Kidney capillary endothelial cell (primary cell): ENCODE data around the gene WDCP.
"Not testable (repeated sequence)": the region's sequence is repeated elsewhere in the genome, so short reads cannot be mapped to it uniquely, and the experiment has no call there.

Source experiments
- DNase-seq: peaks from one replicate; pipeline ENCODE4 v3.0.0-alpha.2; 2018; ENCODE audit warnings: low spot score

Gene WDCP, protein sequence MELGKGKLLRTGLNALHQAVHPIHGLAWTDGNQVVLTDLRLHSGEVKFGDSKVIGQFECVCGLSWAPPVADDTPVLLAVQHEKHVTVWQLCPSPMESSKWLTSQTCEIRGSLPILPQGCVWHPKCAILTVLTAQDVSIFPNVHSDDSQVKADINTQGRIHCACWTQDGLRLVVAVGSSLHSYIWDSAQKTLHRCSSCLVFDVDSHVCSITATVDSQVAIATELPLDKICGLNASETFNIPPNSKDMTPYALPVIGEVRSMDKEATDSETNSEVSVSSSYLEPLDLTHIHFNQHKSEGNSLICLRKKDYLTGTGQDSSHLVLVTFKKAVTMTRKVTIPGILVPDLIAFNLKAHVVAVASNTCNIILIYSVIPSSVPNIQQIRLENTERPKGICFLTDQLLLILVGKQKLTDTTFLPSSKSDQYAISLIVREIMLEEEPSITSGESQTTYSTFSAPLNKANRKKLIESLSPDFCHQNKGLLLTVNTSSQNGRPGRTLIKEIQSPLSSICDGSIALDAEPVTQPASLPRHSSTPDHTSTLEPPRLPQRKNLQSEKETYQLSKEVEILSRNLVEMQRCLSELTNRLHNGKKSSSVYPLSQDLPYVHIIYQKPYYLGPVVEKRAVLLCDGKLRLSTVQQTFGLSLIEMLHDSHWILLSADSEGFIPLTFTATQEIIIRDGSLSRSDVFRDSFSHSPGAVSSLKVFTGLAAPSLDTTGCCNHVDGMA

DNA sequence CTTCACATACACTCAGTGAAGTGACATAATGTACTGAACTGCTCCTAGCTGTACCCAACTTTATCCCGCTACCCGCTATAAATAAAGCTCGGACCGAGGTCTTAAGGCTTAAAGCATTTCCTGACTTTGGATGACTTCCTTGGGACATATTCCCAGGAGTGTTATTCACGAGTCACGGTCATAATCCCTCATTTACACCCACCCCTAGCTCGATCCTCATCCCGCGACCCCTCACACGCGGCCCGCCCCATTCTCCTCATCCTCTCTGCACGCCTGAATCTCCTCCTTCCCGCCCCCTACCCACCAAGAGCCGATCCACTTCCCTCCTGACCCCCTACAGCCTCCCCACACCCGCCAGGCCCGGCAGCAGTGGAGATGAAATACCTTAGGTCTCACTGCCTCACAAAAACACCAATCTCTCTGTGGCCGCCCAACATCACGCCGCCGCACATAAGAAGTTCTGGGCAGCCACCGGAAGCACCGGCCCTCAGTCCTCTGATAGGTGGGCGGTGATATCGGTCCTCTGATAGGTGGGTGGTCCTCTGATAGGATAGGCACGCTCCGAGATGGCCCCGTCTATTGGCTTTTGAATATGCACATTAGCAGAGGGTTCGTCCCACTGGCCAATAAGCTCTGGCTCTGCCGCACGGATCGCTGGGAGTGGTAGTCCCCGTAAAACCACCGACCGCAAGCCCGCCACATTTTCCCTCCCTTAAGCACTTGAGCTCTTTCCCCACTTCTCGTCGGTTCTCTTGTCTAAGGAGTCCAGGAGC lies at the start of gene WDCP:
Gene WDCP (minus strand): TSS at position 462 of the 773 bp plus-strand sequence. CDS start 7,897 bp downstream, outside the sequence.
- DNase-seq: peak; percentile 98

DNA sequence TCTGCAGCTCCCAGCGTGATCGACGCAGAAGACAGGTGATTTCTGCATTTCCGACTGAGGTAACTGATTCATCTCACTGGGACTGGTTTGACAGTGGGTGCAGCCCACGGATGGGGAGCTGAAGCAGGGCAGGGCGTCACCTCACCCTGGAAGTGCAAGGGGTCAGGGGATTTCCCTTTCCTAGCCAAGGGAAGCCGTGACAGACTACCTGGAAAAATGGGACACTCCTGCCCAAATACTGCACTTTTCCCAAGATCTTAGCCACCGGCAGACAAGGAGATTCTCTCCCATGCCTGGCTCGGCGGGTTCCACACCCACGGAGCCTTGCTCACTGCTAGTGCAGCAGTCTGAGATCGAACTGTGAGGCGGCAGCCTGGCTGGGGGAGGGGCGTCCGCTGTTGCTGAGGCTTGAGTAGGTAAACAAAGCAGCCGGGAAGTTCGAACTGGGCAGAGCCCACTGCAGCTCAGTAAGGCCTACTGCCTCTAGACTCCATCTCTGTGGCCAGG lies 48.0 kb upstream of the WDCP start:
- DNase-seq: not testable (repeated sequence)

DNA sequence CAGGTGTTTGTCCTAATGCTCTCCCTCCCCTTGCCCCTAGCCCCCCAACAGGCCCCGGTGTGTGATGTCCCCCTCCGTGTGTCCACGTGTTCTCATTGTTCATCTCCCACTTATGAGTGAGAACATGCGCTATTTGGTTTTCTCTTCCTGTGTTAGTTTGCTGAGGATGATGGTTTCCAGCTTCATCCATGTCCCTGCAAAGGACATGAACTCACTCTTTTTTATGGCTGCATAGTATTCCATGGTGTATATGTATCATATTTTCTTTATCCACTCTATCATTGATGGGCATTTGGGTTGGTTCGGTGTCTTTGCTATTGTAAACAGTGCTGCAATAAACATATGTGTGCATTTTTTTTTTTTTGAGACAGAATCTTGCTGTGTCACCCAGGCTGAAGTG lies 46.1 kb upstream of the WDCP start:
- DNase-seq: not testable (repeated sequence)

DNA sequence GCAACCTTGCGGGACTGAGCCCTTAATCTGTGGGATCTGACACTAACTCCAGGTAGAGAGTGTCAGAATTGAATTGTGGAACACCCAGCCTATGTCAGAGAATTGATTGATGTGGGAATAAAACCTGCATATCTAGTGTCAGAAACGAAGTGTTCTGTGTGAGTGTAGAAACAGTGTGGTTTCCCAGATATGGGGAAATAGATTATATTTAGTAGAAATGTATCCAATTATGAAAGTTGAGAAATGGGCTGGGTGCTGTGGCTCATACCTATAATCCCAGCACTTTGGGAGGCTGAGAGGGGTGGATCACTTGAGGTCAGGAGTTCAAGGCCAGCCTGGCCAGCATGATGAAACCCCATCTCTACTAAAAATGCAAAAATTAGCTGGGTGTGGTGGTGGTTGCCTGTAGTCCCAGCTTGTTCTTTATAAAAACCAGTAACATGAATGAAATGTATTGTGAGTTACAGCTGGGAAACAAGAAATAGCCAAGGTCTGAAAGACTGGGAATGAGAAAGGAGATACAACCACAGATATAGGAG lies 41.7 kb upstream of the WDCP start:
- DNase-seq: no peak

DNA sequence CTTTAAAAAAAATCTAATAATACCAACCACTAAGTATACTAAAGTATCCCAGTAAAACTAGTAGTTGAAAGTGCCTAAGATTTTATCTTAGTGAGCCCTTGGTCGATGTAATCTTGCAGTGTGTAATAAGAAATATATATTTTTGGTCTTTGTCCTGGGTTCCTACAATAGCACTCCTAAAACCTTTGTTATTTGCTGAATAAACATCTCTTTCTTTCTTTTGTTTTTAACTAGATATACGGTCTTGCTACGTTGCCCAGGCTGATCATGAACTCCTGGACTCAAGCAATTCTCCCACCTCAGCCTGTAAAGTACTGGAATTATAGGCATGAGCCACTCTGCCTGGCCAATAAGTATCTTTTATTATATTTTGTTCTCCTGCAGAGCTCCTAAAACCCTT lies 39.8 kb upstream of the WDCP start:
- no peak for DNase-seq

DNA sequence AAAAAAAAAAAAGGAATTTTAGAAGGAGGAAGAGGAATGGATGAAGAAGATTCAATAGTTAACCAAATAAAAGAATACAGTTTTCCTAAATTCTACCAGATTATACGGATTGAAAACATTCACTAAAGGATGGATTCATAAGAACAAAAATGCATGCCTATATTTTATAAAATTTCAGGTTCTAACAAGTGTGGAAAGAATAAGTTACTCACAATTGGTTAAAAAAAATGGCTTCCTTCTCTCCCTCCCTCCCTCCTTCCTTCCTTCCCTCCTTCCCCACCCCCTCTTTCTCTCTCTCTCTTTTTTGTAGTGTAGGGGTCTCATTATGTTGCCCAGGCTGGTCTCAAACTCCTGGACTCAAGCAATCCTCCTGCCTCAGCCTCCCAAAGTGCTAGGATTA lies 39.0 kb upstream of the WDCP start:
- no peak for DNase-seq

DNA sequence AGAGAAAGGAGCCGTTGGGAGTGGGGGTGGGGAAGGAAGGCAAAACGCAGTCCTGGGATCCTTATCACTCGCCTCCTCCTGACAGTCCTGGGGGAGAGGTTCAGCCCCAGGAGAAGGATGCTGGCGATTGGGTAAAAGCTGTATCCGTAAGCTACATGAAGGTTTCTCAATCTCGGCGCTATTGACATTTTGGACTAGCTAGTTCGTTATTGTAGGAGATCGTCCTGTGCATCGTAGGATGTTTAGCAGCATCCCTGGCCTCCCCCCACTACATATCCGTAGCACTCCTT lies 38.0 kb upstream of the WDCP start:
- no peak for DNase-seq

DNA sequence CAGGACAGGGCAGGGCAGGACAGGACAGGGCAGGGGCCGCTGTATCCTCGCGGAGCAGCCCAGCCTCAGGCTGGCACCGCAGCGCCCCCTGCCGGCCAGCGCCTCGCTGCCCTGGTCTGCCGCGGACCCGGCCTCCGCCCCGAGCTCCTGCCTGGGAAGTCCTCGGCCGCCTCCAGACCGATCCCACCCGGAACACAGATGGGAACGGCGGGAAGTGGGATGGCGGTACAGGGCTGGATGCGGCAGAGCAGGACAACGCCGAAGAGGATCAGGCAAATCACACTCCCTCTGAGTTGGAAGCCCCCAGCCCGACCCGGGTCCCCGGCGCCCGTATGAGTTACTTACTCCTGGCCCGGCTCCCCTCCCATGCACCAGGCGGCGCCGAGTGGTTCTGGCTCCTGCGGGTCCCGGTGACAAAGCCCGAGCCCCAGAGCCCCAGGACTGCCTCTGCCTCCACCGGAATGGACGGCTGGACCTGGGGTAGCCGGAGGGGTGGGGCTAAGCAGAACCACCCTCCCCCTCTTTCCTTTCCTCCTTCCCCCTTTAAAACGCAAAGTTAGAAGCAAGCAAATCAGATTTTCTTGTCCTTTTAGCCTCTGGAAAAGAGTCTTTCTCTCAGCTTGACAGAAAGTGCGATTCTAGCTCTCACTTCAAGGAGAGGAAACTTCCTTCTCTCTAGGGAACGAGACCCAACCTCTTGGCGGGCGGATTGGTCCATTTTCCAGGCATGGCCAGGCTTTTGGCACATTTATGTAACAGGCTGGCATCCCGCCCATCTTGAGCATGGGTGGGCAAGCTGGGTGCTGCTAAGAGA lies 37.4 kb upstream of the WDCP start, which contains the start of gene TP53I3:
Gene TP53I3 (minus strand): TSS at position 449 of the 814 bp plus-strand sequence. CDS start 508 bp downstream, outside the sequence.
- DNase-seq: peak; percentile 91

DNA sequence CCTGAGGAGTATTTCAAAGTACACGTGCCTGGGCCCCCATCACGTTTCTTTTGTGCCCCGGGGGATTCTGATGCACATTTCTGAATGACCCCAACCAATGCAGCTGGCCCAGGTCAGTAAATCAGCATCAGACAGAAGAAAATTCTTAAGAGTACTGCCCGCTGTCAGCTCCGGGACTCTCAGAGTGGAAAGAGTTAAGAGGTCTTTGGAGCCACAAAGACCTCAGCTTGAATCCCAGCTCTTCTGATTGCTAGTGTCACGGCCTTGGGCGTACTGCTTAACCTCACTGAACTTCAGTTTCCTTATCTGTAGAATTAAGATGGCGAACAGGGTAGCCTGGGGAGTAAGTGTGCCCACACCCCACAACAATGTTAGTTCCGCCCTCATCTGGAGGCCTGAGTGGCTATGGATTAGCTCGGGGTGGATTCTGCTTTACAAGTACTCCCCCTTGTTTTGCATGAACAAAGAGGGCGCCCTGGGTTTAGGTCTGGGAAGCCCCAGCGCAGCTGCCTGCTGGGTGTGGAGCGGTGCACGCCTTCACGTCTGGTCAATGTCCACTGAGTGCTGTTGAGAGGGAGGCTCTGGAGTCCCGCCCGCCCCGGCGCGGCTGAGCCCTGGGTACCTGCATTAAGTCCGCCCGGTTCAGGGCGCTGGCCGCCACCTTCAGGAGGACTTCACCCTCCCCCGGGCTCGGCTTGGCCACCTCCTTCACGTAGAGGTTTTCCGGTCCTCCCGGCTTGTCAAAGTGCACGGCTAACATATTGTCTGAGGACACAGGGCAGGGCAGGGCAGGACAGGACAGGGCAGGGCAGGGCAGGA lies 36.6 kb upstream of the WDCP start:
- peak; percentile 63 for DNase-seq

DNA sequence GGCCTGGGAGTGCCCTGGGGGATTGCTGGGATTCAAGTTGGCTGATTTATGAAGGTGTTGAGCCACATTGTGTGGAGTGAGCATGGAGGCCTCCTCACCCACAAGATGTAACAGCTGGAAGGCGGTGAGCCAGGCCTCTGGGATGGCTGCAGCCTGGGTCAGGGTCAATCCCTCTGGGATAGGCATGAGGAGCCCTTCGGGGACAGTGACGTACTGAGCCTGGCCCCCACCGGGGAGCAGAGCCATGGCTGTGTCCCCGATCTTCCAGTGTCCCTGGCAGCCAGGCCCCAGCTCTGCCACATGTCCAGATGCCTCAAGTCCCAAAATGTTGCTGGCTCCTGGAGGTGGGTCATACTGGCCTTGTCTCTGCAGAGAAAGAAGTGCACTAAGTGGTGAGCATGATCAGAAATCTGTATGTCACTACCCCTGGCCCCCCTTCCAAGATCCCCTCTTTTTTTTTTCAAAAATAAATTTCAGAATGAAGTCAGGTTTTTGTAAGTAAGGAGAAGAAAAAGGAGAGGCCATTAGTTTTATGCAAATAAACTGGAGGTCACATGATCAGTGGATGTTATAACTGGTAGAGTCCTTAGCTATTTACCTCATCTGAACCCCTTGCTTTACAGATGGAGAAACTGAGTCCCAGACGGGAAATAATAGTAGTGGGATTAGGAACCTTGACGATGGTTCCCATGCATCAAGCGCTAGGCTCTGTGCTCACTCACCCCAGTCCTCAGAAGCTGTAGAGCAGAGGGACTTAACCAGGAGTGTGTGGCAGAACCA lies 35.8 kb upstream of the WDCP start:
- no peak for DNase-seq

DNA sequence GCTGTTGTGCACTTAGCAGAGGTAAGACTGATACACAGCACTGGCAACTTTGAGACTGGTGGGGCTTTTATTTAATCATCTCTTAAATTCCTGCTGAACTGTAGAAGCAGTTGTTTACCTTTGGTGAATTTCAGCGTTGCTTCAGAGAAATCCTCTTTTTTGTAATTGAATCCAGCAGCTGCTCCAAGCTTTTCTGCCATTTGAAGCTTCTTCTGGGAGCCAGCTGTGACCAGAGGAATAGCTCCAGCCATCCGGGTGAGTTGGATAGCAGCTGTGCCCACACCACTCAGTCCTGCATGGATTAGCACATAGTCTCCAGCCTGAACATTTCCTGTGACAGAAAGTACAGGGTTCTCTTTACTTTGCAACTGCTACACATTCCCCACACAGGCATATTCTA lies 33.5 kb upstream of the WDCP start:
- no peak for DNase-seq

DNA sequence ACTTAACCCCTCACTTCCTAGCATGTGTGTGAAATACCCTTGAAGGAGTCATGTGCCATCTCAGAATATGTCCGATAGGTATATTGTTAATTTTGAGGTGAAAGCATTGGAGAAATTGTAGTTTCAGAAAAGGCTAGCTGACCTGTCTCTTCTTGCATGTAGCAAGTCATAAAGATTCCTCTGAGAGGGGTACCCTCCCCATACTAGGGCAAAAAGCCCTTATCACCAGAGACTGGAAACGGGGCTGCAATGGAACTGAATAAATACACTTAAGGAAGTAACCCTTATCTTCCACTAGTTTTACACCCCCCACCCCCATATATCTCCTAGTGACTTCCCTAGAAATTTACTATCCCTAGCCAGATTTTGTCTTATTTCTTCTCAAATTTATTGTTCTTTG lies 30.7 kb upstream of the WDCP start:
- no peak for DNase-seq

DNA sequence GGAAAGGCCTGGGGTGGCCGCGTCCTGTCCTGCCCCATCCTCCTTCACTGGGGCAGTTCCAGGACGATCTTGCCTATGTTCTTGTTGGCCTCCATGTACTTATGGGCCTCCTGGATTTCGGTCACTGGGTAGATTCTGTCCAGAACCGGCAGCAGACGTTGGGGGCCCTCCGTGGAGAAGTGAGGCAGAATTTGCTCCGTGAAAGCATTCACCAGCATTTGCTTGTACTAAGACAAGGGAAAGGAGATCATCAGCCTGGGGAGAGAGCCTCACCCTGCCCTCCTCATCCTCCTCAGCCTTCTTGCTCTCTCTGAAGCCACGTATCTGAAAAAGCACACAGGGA lies 30.3 kb upstream of the WDCP start:
- DNase-seq: no peak

DNA sequence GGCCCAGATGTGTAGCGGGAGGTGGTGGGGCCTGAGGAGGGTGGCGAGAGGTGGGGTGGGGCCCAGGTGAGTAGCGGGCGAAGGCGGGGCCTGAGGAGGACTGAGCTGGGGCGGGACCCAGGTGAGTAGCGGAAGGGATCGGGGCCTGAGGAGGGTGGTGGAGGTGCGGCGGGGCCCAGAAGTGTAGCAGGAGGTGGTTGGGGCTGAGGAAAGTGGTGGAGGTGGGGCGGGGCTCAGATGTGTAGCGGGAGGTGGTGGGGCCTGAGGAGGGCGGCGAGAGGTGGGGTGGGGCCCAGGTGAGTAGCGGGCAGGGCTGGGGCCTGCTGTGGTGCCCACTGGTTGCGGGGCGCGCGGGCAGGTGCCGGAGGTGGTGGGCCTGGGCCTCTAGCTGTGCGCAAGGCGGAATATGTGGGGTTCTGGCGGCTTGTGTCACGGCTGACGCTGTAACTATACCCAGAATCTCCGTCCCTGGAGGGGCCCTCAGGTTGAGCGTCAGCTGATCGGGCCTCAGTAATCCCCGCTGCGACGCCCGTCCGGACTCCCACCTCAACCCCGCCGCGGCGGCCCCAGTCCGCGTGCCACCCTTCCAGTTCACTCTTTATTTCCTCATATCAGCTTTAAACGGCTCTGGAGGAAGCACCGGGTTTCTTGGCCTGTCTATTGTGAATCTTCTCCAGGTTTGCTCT lies 29.8 kb upstream of the WDCP start:
- DNase-seq: no peak

DNA sequence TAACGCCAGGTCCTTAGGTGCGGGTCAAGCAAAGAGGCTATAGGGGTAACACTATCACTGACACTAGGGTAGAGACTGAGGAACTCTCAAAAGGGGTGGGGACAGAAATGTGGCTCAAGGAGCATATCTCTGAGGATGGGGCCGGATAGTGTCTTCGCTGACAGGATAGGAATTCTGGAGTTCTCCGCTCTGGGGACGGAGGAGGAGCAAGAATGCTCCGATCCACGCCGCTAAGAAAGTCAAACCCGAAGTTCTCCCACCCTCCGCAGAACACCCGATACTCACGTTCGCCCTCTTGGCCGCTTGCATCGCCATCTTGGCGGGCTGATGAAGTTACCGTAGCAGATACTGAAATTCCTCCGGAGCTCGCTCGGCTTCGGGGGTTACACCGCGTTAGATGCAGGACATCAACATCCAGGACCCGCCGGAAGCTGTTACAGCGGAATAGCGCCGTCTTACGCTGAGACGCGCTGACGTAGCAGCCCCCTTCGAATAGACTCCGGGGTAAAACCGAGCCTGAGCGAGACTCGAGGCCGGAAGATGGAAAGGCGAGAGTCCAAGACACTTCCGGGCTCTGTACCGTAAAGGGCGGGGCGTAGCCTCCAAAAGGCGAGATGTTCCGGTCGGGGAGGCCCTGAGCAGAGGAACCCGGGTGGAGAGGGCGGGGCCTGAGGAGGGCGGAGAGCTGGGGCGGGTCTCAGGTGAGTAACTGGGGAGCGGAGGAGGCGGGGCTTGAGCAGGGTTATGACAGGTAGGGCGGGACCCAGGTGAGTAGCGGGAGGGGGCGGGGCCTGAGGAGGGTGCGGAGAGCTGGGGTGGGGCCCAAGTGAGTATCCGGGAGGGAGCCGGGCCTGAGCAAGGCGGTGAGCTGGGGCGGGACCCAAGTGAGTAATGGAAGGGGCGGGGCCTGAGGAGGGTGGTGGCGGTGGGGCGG lies 29.0 kb upstream of the WDCP start, which contains the start of gene SF3B6:
Gene SF3B6 (minus strand): TSS at position 412 of the 934 bp plus-strand sequence. CDS start 97 bp downstream, at position 315.
- peak; percentile 96 for DNase-seq

DNA sequence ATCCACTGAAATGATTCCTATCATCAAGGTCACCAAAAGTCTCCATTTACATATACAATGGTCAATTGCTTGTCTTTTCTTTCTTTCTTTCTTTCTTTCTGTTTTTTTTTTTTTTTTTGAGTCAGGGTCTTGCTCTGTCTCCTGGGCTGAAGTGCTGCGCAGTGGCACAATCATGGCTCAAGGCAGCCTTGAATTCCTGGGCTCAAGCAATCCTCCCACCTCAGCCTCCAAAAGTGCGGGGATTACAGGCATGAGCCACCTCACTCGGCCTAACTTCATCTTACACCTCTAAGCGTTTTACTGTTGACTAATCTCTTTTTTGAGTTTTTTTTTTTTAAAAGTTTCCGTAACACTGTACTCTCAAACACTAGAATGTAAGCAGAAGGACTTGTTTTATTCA lies 28.1 kb upstream of the WDCP start:
- no peak for DNase-seq

DNA sequence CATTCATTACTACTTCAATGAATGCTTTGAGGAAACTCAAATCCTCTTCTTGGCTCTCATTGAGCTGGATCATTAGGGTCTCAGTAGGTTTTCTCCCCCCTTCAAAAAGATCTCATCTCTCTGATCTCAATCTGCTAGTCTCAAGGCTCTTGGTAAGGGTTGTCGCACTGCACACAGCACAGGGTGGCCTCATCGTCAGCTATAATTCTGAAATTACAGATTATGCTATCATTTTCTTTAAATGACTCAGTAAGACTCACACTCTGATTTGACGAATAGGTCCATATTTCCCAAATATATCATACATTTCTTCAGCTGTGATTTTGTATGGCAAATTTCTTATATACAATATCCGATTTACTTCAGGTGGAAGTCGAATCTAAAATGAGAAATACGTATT lies 26.6 kb upstream of the WDCP start:
- no peak for DNase-seq

DNA sequence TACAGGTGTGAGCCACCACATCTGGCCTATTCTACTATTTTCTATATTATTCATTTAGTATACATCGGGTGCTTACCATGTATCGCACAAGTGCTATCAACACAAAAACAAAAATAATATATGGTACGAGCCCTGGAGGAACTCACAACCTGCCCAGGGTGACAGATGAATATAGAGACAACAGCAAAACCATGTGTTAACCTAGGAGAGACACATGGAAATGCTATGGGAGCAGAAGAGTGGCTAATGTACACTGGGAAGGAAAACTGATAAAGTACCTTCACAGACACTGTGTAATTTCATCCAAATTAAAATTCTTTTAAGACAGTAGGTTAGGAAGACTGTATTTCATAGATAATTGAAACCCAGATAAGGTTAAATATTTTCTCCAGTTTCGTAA lies 25.1 kb upstream of the WDCP start:
- DNase-seq: no peak
